G401 (cell line): Measurements from ENCODE around the gene CFHR5. TPM values are rescaled to one million over a fixed set of nuclear protein-coding genes. Genes with fewer than 3 reads are reported as not detected.
"Not testable (repeated sequence)": the region's sequence is repeated elsewhere in the genome, so short reads cannot be mapped to it uniquely, and the experiment has no call there.

ENCODE experiments used
- DNase-seq: peaks from one replicate; pipeline ENCODE4 v3.0.0-alpha.2; 2015; ENCODE audit warnings: low spot score
- in situ Hi-C: cut with HindIII; loops from 2 replicates; pipeline ENCODE4 v1.10.0; 2016; ENCODE audit warnings: low sequenced_read_pairs, mixed read lengths
- total RNA-seq: library from RNA; depleted of rRNA; stranded (reverse); fragments of >200 nt; shearing (Covaris generic); gene quantifications from 2 replicates; pipeline ENCODE4 v1.2.3, GENCODE V29; 2014; rRNA removed

Gene CFHR5
- total RNA-seq, 1 experiment from 2014 or later, result not detected

- no peak for DNase-seq
- in situ Hi-C loops, result no loop called here
Measured at GRCh38 chr1:197013234-197013633, 35.9 kb downstream of the CFHR5 start.

DNA sequence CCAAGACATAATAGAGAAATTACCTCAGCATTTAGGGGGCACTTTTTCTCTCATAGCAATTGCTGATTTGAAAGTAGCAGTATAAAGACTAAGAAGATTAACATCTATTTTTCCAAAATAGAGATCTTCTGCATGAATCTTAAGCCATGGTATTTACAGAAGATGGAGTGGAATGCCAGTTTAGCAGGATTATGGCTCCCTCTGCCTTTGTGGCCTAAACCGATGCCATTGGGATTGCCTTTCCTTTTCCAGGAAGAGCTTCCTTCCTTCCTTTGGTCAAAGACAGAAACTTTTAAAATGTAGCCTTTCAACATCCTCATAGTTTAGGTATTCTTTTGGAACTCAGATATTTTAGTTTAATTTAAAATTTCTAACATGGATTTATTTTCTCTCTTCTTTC lies 39.4 kb downstream of the CFHR5 start:
- DNase-seq, result no peak
- in situ Hi-C loops, result no loop called here

DNA sequence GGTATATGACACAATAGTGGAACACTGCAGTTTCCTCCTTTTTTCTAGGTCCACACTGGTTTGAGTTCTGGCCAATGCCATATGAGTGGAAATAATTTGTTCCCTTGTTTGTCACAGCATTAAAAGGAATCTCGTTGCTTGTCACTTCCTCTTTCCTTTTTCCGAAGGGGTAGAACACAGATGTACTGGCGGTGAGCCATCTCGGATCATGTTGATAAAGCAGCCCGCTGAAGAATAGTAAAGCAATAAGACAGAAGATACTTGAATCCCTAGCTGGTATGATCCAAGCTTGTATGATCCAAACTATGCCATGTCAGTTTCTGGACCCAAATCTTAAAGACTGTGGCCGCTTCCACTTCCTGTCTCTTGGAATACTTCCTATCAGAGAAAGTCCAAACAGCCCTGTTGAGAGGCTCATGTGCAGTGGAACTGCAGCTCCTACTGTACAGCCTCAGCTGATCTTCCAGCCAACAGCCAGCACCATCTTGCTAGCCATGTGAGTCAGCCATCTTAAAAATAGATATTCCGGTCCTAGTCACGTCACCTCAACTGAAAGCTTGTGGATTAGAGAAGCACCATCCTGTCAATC lies 40.3 kb downstream of the CFHR5 start:
- in situ Hi-C loops, result no loop called here
- DNase-seq, result no peak

DNA sequence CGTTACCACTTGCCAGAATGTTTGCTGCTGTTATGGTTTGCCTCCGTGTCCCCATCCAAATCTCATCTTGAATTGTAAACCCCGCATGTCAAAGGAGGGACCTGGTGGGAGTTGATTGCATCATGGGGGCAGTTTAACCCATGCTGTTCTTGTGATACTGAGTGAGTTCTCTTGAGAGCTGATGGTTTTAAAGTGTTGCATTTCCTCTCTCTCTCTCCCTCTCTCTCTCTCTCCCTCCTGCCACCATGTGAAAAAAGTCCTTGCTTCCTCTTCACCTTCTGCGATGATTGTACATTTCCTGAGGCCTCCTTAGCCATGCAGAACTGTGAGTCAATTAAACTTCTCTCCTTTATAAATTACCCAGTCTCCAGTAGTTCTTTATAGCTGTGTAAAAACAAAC lies 44.4 kb downstream of the CFHR5 start:
- in situ Hi-C loops, result no loop called here
- DNase-seq, result no peak

DNA sequence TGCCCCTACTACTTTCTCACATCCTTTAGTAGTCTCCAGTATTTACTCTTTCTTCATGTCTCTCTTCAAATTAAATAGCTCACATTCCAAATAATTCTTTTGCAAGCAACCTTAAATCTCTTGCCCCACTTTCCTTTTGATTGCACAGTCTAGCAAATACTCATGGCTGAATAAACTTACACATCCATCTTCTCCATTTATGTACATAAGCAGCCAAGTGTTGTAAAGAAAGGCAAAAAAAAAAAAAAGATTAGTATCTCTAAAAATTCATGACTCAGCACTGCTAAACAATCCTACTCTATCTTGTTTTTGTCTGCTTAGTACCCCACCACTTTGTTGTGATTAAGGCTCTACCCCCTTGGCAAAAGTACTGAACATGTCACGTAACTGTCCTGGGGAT lies 47.1 kb downstream of the CFHR5 start:
- no peak for DNase-seq
- in situ Hi-C loops, result no loop called here

DNA sequence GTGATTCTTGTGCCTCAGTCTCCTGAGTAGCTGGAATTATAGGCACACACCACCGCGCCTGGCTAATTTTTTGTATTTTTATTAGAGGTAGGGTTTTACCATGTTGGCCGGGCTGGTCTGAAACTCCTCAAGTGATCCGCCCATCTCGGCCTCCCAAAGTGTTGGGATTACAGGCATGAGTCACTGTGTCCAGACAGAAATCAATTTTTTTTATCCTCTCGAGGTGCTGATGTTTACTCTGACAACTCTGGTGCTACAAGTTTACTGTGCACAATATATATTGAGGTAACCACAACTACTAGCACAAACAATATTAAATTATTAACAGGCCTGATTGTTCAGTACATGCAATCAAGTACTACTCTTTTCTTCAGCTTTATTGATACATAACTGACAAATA lies 50.0 kb downstream of the CFHR5 start:
- DNase-seq, result no peak
- in situ Hi-C loops, result no loop called here

DNA sequence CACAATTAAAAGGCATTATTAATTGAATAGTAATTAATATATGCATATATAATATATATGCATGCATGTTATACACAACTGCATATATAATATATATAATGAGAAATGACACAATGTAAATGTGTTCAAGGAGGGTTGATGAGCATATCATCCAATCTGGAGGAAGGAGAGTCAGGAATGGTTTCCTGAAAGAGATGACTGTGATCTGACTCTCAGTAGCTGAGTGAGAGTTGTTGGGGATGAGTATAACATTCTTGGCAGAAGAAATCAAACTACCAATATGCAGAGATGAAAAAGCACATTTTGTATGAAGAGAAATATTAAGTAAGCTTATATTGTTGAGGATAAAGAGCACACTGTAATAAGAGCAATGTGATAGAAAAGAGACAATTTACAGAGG lies 52.4 kb downstream of the CFHR5 start:
- DNase-seq, result no peak
- in situ Hi-C loops, result no loop called here

GRCh38 chr1:197034631-197035339 lies 57.4 kb downstream of the CFHR5 start:
- in situ Hi-C loops, DNase-seq: not testable (repeated sequence)

DNA sequence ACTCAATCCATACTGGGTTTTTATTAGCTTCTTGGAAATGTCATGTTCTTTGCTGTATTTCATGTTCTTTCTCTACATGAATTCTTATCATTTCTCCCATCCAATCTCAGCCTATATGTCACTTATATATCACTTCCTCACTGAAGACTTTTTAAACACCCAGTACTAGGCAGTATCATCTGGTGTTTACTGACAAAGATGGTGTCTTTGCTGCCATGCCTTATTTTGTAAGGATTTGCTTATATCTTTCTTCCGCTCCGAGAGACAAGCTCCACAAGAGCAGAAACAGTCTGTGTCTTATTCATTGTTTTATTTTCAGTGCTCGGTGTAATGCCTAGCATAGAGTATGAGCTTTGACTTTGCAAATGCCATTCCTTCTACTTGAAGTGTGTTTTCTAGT lies 59.5 kb downstream of the CFHR5 start:
- DNase-seq, result no peak
- in situ Hi-C loops, result no loop called here

DNA sequence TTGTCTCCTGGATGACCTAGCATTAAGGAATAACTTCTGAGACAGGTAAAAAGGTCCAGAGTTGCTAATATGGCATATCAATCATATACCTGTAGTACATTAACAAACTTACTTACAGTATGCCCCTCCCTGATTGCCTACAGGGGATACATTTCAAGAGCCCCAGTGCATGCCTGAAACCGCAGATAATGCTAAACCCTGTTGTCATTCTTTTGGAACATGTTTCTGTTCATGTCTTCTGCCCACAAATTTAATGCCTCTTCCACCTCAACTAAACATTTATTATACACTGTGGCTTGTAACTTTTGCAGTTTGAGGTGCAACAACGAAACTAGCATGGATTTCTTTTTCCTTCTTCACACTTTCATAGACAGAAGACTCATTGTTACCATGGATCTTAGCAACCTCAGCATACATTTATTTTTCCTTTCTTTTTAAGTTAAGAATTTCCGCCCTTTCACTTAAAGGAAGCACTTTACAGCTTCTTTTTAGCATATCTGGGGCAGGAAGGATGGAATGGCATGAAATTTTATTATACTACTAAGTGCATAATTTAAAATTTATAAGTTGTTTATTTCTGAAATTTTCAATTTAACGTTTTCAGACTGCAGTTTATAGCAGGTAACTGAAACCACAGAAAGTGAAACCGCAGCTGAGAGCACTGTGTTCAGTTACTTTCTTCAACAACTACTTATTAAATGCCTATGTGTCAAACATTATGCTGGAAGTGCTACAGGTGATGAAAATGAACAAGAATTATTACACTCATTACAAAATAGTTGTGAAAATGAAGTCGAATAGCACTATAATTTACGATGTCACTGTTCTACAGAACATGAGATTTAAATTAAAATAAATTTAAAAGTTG lies 64.4 kb downstream of the CFHR5 start:
- in situ Hi-C loops, result no loop called here

GRCh38 chr1:197042676-197043341 lies 65.5 kb downstream of the CFHR5 start:
- in situ Hi-C loops, result no loop called here
- DNase-seq, result no peak

More for the DNA sequence above, 64.4 kb downstream of the CFHR5 start:
- no peak for DNase-seq

GRCh38 chr1:197049100-197049499 lies 71.7 kb downstream of the CFHR5 start:
- no peak for DNase-seq
- in situ Hi-C loops, result no loop called here

Other genes starting within 250 kb of the CFHR5 start
- gene CFHR3, start 202.7 kb upstream of the CFHR5 start, total RNA-seq, result not detected in 2 replicates
- not detected in 2 replicates for gene CFHR1, start 157.8 kb upstream of the CFHR5 start, total RNA-seq
- gene CFHR4, start 89.5 kb upstream of the CFHR5 start, total RNA-seq, result not detected in 2 replicates
- not detected in 2 replicates for gene CFHR2, start 33.8 kb upstream of the CFHR5 start, total RNA-seq
- gene F13B, start 89.7 kb downstream of the CFHR5 start, total RNA-seq, result not detected in 2 replicates
- 15.7 and 30.0 TPM in 2 replicates for gene ASPM, start 169.1 kb downstream of the CFHR5 start, total RNA-seq
- gene ZBTB41, start 223.7 kb downstream of the CFHR5 start, total RNA-seq, result 2.4 and 3.9 TPM in 2 replicates